GM12864 (cell line): Measurements from ENCODE around the gene HPX.

ENCODE experiments used
- DNase-seq: peaks from one replicate; pipeline ENCODE4 v3.0.0-alpha.2; 2011; ENCODE audit warnings: low read depth
- H3K4me3 ChIP-seq: 2 replicates; pipeline ENCODE4 v1.5.1; 2011; ENCODE audit warnings: mild to moderate bottlenecking, low read depth, low read length, control low read depth
- CTCF ChIP-seq: IDR thresholded peaks from 2 replicates; pipeline ENCODE4 v1.5.1; 2011; ENCODE audit warnings: low read depth, mild to moderate bottlenecking, moderate library complexity, low read length, control low read depth, inconsistent platforms; ENCODE audit errors: missing control alignments

HPX gene

DNA sequence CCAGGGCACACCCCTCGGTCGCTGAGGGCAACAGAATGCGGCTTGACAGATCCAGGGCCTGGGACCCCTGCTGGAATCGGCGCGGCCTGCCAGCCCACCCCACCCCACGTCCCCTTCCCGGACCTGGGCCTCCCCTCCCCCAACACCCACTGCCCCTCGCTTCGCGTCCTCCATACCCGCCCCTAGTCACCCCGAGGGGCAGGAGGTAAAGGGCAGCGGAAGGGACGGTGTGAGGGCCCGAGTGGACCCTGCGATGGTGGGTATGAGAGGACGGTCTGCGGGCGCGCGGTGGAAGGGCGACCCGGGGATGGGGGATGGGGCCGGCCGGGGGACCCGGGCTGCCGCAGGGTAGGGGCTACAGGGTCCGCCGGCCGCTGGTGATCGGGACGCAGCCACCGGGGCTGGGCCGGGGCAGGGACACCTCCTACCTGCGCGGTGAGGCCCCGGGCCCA lies 22.2 kb downstream of the HPX start:
- TF ChIP-seq CTCF: no peak
- no peak for DNase-seq
- peak overlapping the region; percentile 66 for H3K4me3 ChIP-seq

- DNase-seq: no peak
- no peak overlapping the region for H3K4me3 ChIP-seq
- no peak for TF ChIP-seq CTCF
Measured at GRCh38 chr11:6417907-6418556, 22.8 kb downstream of the HPX start.

DNA sequence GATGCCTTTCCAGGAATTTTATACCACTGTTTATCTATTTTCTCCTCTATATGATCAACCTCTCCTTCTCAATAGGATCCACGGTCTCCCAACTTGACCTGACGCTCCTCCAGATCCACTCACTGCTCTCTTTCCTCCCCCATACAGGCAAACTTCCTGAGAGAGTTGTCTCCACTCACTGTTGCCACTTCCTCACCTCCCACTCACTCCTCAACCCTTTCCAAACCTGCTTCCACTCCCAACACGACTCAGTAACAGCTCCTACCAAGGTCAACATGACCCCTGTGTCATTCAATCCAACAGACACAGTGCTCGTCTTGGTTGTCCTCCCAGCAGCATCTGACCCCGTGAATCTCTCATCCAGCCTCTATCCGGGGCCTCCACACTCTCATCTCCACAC lies 25.0 kb downstream of the HPX start:
- no peak overlapping the region for H3K4me3 ChIP-seq
- no peak for TF ChIP-seq CTCF
- DNase-seq: no peak

GRCh38 chr11:6414874-6415328 lies 25.9 kb downstream of the HPX start:
- no peak for DNase-seq
- H3K4me3 ChIP-seq: no peak overlapping the region
- TF ChIP-seq CTCF: no peak

GRCh38 chr11:6413791-6414201 lies 27.0 kb downstream of the HPX start:
- DNase-seq: no peak
- TF ChIP-seq CTCF: no peak
- no peak overlapping the region for H3K4me3 ChIP-seq

DNA sequence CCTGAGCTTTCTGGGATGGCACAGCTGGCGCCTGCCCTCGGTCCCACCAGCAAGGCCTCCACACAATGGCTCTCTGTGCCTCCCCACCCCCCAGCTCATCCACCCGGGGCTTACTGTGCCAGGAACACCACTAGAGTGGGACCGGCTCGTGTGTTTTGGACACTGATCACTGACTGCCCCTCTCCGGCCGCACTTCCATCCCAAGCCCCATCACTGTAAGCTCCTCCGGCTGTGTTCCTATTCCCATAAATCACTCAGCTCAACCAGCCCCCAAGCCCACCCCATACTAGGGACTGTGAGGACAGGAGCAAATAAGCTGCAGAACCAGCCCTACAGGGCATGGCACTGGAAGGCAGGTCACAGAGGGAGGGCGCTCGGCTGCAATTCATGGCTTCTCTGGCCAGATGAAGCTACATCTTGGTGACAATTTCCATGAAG lies 29.2 kb downstream of the HPX start:
- no peak overlapping the region for H3K4me3 ChIP-seq
- no peak for TF ChIP-seq CTCF
- no peak for DNase-seq
